GM23338 (cell line): ENCODE data around the gene SPNS3. TPM values are rescaled to one million over a fixed set of nuclear protein-coding genes. Genes with fewer than 3 reads are reported as not detected.

Source experiments
- ATAC-seq: fragments of 200-7000 bp; cut with Tn5 transposase; 3 replicates; pipeline ENCODE4 v1.9.1; 2020
- DNase-seq: peaks from one replicate; pipeline ENCODE4 v3.0.0-alpha.2; 2015; ENCODE audit warnings: low spot score
- H2AFZ ChIP-seq: fragments of 200-600 bp; sonication (generic); 2 replicates; pipeline ENCODE4 v1.8.0; 2016; ENCODE audit warnings: antibody characterized with exemption, mild to moderate bottlenecking, moderate library complexity
- H3F3A ChIP-seq: fragments of 200-600 bp; sonication (generic); replicated peaks from 2 replicates; pipeline ENCODE4 v1.8.0; 2017; ENCODE audit warnings: antibody characterized with exemption, mixed run types, low read depth
- H3K27ac ChIP-seq: fragments of 200-600 bp; sonication (generic); 2 replicates; pipeline ENCODE4 v1.6.1; 2016; ENCODE audit warnings: low read depth
- H3K27me3 ChIP-seq: fragments of 200-600 bp; sonication (generic); 2 replicates; pipeline ENCODE4 v1.8.0; 2016; ENCODE audit warnings: mild to moderate bottlenecking, mixed run types, moderate library complexity; ENCODE audit not compliant: insufficient read depth
- H3K36me3 ChIP-seq: fragments of 200-600 bp; sonication (generic); 2 replicates; pipeline ENCODE4 v1.8.0; 2016; ENCODE audit warnings: mild to moderate bottlenecking; ENCODE audit not compliant: insufficient read depth
- H3K4me1 ChIP-seq: fragments of 200-600 bp; sonication (generic); 2 replicates; pipeline ENCODE4 v1.8.0; 2016; ENCODE audit warnings: mild to moderate bottlenecking, moderate library complexity; ENCODE audit not compliant: insufficient read depth
- H3K4me2 ChIP-seq: fragments of 200-600 bp; sonication (generic); 2 replicates; pipeline ENCODE4 v1.7.1; 2017; ENCODE audit warnings: mixed run types
- H3K4me3 ChIP-seq: fragments of 200-600 bp; sonication (generic); 2 replicates; pipeline ENCODE4 v1.6.1; 2016; ENCODE audit warnings: mixed run types
- H3K79me2 ChIP-seq: fragments of 200-600 bp; sonication (generic); replicated peaks from 2 replicates; pipeline ENCODE4 v1.8.0; 2017; ENCODE audit warnings: mild to moderate bottlenecking; ENCODE audit not compliant: insufficient read depth
- H3K9me2 ChIP-seq: fragments of 200-600 bp; sonication (generic); 2 replicates; pipeline ENCODE4 v1.8.0; 2017; ENCODE audit not compliant: insufficient read depth
- H4K20me1 ChIP-seq: fragments of 200-600 bp; sonication (generic); replicated peaks from 2 replicates; pipeline ENCODE4 v1.8.0; 2017; ENCODE audit warnings: mild to moderate bottlenecking; ENCODE audit not compliant: insufficient read depth
- H3K27ac Mint-ChIP-seq: 2 replicates; pipeline ENCODE4 v1.8.0; 2020; ENCODE audit warnings: inconsistent platforms, mild to moderate bottlenecking, moderate library complexity, mixed read lengths
- H3K27me3 Mint-ChIP-seq: 3 replicates; pipeline ENCODE4 v1.8.0; 2022; ENCODE audit warnings: low read depth, mild to moderate bottlenecking, moderate library complexity, mixed read lengths, inconsistent platforms; ENCODE audit not compliant: insufficient read depth, poor library complexity
- H3K36me3 Mint-ChIP-seq: 3 replicates; pipeline ENCODE4 v1.8.0; 2021; ENCODE audit warnings: low read depth, mild to moderate bottlenecking, inconsistent platforms, moderate library complexity, mixed read lengths
- H3K4me1 Mint-ChIP-seq: 3 replicates; pipeline ENCODE4 v1.8.0; 2020; ENCODE audit warnings: mild to moderate bottlenecking, inconsistent platforms, mixed read lengths
- H3K4me3 Mint-ChIP-seq: 3 replicates; pipeline ENCODE4 v1.8.0; 2021; ENCODE audit warnings: moderate library complexity, mild to moderate bottlenecking, inconsistent platforms, mixed read lengths
- H3K9me3 Mint-ChIP-seq: 3 replicates; pipeline ENCODE4 v1.8.0; 2020; ENCODE audit warnings: moderate library complexity, mild to moderate bottlenecking, inconsistent platforms, mixed read lengths
- polyA plus RNA-seq: library from polyadenylated mRNA; unstranded; fragments of >200 nt; fragmentation: Nextera tagmentation; extraction: Ambion mirVana; gene quantifications from 2 replicates; pipeline ENCODE4 v1.2.1, GENCODE V29; 2016
- total RNA-seq: library from RNA; depleted of rRNA; stranded (reverse); fragments of >200 nt; shearing (Covaris generic); gene quantifications from 2 replicates; pipeline ENCODE4 v1.2.3, GENCODE V29; 2014
- TF ChIP-seq, protein P1 (sequence below): fragments of 250-450 bp; sonication (Bioruptor Pico); IDR thresholded peaks from 2 replicates; pipeline ENCODE4 v1.5.0; 2020; ENCODE audit warnings: mild to moderate bottlenecking, moderate library complexity

Gene SPNS3
- total and polyA plus RNA-seq, 2 experiments from 2014 or later: not detected

DNA sequence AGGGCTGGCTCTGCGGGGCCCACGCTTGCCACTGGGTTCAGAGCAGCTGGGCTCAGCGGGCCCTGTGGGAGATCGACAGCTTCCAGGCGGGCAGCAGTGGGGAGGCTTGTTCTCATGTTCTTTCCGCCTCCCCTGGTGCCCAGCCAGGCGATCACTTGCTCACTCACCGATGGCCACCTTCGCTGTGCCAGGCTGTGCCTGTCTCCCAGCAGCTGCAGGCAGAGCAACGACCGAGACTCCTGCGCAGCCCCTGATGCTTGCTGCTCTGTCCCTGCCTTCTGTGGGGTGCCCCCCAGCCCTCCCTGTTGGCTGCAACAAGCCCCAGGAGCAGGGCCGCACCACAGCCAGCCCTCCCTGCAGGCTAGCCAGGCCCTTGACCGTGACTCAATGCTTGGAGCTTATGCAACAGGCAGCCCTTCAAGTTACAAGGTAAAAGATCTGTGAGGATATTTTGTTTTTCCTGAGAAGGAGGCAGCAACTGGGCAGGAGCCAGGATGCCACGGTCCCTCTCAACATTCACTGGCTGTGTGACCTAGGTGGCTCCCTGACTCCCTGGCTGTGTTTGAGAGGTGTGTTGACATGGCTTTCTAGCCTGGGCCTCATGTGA, 55.4 kb downstream of the SPNS3 start (continued):
- TF ChIP-seq, protein P1, sequence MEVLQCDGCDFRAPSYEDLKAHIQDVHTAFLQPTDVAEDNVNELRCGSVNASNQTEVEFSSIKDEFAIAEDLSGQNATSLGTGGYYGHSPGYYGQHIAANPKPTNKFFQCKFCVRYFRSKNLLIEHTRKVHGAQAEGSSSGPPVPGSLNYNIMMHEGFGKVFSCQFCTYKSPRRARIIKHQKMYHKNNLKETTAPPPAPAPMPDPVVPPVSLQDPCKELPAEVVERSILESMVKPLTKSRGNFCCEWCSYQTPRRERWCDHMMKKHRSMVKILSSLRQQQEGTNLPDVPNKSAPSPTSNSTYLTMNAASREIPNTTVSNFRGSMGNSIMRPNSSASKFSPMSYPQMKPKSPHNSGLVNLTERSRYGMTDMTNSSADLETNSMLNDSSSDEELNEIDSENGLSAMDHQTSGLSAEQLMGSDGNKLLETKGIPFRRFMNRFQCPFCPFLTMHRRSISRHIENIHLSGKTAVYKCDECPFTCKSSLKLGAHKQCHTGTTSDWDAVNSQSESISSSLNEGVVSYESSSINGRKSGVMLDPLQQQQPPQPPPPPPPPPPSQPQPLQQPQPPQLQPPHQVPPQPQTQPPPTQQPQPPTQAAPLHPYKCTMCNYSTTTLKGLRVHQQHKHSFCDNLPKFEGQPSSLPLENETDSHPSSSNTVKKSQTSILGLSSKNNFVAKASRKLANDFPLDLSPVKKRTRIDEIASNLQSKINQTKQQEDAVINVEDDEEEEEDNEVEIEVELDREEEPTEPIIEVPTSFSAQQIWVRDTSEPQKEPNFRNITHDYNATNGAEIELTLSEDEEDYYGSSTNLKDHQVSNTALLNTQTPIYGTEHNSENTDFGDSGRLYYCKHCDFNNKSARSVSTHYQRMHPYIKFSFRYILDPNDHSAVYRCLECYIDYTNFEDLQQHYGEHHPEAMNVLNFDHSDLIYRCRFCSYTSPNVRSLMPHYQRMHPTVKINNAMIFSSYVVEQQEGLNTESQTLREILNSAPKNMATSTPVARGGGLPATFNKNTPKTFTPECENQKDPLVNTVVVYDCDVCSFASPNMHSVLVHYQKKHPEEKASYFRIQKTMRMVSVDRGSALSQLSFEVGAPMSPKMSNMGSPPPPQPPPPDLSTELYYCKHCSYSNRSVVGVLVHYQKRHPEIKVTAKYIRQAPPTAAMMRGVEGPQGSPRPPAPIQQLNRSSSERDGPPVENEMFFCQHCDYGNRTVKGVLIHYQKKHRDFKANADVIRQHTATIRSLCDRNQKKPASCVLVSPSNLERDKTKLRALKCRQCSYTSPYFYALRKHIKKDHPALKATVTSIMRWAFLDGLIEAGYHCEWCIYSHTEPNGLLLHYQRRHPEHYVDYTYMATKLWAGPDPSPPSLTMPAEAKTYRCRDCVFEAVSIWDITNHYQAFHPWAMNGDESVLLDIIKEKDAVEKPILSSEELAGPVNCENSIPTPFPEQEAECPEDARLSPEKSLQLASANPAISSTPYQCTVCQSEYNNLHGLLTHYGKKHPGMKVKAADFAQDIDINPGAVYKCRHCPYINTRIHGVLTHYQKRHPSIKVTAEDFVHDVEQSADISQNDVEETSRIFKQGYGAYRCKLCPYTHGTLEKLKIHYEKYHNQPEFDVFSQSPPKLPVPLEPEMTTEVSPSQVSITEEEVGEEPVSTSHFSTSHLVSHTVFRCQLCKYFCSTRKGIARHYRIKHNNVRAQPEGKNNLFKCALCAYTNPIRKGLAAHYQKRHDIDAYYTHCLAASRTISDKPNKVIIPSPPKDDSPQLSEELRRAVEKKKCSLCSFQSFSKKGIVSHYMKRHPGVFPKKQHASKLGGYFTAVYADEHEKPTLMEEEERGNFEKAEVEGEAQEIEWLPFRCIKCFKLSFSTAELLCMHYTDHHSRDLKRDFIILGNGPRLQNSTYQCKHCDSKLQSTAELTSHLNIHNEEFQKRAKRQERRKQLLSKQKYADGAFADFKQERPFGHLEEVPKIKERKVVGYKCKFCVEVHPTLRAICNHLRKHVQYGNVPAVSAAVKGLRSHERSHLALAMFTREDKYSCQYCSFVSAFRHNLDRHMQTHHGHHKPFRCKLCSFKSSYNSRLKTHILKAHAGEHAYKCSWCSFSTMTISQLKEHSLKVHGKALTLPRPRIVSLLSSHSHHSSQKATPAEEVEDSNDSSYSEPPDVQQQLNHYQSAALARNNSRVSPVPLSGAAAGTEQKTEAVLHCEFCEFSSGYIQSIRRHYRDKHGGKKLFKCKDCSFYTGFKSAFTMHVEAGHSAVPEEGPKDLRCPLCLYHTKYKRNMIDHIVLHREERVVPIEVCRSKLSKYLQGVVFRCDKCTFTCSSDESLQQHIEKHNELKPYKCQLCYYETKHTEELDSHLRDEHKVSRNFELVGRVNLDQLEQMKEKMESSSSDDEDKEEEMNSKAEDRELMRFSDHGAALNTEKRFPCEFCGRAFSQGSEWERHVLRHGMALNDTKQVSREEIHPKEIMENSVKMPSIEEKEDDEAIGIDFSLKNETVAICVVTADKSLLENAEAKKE: no peak

- Mint-ChIP-seq H3K4me1 (peaks cover 11% of the 10 kb centered on the region), H3K9me3 (no peaks in the 10 kb centered on the region; the same call in 2 of the 3 replicates), H3K27ac (no peak overlapping the region), H3K4me3 (no peak overlapping the region), H3K36me3 (no peaks in the 10 kb centered on the region), H3K27me3 (peaks cover 11% of the 10 kb centered on the region)
- no peaks in the 10 kb centered on the region for H3K27me3 ChIP-seq
- no peak for ATAC-seq
- H3K4me3 ChIP-seq: no peak overlapping the region
- H3K36me3 ChIP-seq: no peaks in the 10 kb centered on the region
- no peak overlapping the region for H3K27ac ChIP-seq
- no peaks in the 10 kb centered on the region for H3K4me1 ChIP-seq
- no peak overlapping the region for H3K4me2 ChIP-seq
- TF ChIP-seq, protein P1: no peak
- H2AFZ ChIP-seq: no peak overlapping the region
- no peaks in the 10 kb centered on the region for H3K9me2 ChIP-seq
- no peaks in the 10 kb centered on the region; the same call in none of the 2 replicates for H4K20me1 ChIP-seq
- DNase-seq: no peak
- no peaks in the 10 kb centered on the region for H3K79me2 ChIP-seq
- H3F3A ChIP-seq: peaks cover 7% of the 10 kb centered on the region; the same call in 1 of the 2 replicates
Measured at GRCh38 chr17:4490109-4490591, 56.4 kb downstream of the SPNS3 start.
